ENCODE results near the gene WDR90.

WDR90 gene

GRCh38 chr16:662095-662494 is 12.9 kb downstream of the WDR90 start:
- no peak for DNase-seq

- DNase-seq, result no peak
These were observed 13.4 kb downstream of the WDR90 start for GRCh38 chr16:662597-662996.

GRCh38 chr16:666572-666971 is 17.4 kb downstream of the WDR90 start:
- DNase-seq, result no peak

- no peak for DNase-seq
These were observed 18.1 kb downstream of the WDR90 start for GRCh38 chr16:667113-667779.

GRCh38 chr16:667780-668518 is 18.8 kb downstream of the WDR90 start, which contains the start of gene RHOT2:
Gene RHOT2, plus strand, starts transcription at chr16:668132. Its CDS starts 68 bp downstream, at chr16:668200.
- DNase-seq, result peak; percentile 88

- no peak for DNase-seq
These were observed 19.5 kb downstream of the WDR90 start for GRCh38 chr16:668519-669171.

GRCh38 chr16:669666-670065 is 20.5 kb downstream of the WDR90 start:
- no peak for DNase-seq

- DNase-seq, result no peak
These were observed 21.6 kb downstream of the WDR90 start for GRCh38 chr16:670485-671352.

GRCh38 chr16:671353-672131 is 22.4 kb downstream of the WDR90 start:
- DNase-seq, result no peak

GRCh38 chr16:672371-672770 is 23.2 kb downstream of the WDR90 start:
- no peak for DNase-seq

- DNase-seq, result no peak
These were observed 23.7 kb downstream of the WDR90 start for GRCh38 chr16:672851-673250.

GRCh38 chr16:673399-673991 is 24.3 kb downstream of the WDR90 start:
- DNase-seq, result no peak

GRCh38 chr16:674214-674881 is 25.2 kb downstream of the WDR90 start:
- no peak for DNase-seq

- DNase-seq, result peak; percentile 37
These were observed 26.1 kb downstream of the WDR90 start, which contains the start of gene RHBDL1 for GRCh38 chr16:674968-675883. Gene RHBDL1, plus strand, starts transcription at chr16:675671. Its CDS starts 120 bp downstream, at chr16:675791.

GRCh38 chr16:675884-676564 is 26.9 kb downstream of the WDR90 start:
- no peak for DNase-seq

GRCh38 chr16:676565-676902 is 27.4 kb downstream of the WDR90 start:
- DNase-seq, result no peak

- DNase-seq, result no peak
These were observed 27.7 kb downstream of the WDR90 start for GRCh38 chr16:676913-677312.

- no peak for DNase-seq
These were observed 28.4 kb downstream of the WDR90 start for GRCh38 chr16:677316-678190.

Measured in fibroblast of skin of right quadriceps (primary cell).